Prostate gland (tissue), 2 donors: ENCODE results near the gene BAIAP2L1.

ENCODE experiments used
- CTCF ChIP-seq, 4 experiments: fragments of 200-600 bp in 2 of 4; fragments of 450-650 bp in 2 of 4; sonication (generic) in 2 of 4; IDR thresholded peaks; 1 replicate in 3 of 4; 2 replicates in 1 of 4; pipeline ENCODE4 v1.5.1; 2016 to 2019; ENCODE audit warnings: antibody characterized with exemption in 4 of 4, mild to moderate bottlenecking in 2 of 4, moderate library complexity in 2 of 4
- POLR2A ChIP-seq: fragments of 450-650 bp; IDR thresholded peaks from one replicate; pipeline ENCODE4 v1.6.1; 2016; ENCODE audit warnings: antibody characterized with exemption, mild to moderate bottlenecking

- TF ChIP-seq POLR2A = no peak
- TF ChIP-seq CTCF (IDR thresholded peaks at IDR 0.05) = no peak
Measured at GRCh38 chr7:98324782-98325181, 76.1 kb downstream of the BAIAP2L1 start.
